ENCODE results near the gene KIF2A. TPM values are rescaled to one million over a fixed set of nuclear protein-coding genes. Genes with fewer than 3 reads are reported as not detected.

Gene KIF2A
- total RNA-seq, 3 donors from 2014 or later: 34.2 to 43.3 (median 41.8) TPM

DNA sequence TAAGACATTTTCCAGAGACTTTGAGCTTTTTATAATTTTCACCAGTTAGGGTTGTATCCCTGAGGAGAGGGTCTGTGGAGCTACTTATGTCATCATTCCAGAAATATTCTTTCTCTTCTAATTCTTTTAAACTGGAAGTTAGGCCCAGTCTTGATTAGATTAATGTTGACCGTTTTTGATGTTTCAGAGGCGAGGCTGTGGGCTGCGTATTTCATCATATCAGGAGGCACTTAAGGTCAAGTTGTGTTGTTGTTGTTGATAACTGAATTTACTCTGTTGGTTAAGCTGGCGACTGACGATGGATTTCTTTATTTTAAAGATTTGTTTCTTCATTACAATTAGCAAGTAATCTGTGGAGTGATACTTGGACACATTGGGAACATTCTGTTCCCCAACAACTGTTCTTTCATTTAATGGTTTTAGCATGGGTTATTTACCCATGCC is 126.6 kb downstream of the KIF2A start:
- ATAC-seq (no peak), DNase-seq (no peak)
- H3K4me1 ChIP-seq (ENCODE audit: low read depth): peaks cover 5% of the 10 kb centered on the region
- no peak overlapping the region for H3K4me3 ChIP-seq
- TF ChIP-seq, protein P1, sequence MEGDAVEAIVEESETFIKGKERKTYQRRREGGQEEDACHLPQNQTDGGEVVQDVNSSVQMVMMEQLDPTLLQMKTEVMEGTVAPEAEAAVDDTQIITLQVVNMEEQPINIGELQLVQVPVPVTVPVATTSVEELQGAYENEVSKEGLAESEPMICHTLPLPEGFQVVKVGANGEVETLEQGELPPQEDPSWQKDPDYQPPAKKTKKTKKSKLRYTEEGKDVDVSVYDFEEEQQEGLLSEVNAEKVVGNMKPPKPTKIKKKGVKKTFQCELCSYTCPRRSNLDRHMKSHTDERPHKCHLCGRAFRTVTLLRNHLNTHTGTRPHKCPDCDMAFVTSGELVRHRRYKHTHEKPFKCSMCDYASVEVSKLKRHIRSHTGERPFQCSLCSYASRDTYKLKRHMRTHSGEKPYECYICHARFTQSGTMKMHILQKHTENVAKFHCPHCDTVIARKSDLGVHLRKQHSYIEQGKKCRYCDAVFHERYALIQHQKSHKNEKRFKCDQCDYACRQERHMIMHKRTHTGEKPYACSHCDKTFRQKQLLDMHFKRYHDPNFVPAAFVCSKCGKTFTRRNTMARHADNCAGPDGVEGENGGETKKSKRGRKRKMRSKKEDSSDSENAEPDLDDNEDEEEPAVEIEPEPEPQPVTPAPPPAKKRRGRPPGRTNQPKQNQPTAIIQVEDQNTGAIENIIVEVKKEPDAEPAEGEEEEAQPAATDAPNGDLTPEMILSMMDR (IDR thresholded peaks at IDR 0.05): no peak
- no peaks in the 10 kb centered on the region for H3K9me3 ChIP-seq
- intact Hi-C loops (cut with DNase I, micrococcal nuclease): no loop called here
- no peaks in the 10 kb centered on the region for H3K36me3 ChIP-seq (ENCODE audit: low read depth)

Other genes with a start within 250 kb of the KIF2A start
- gene DIMT1, start 97.7 kb downstream of the KIF2A start, total RNA-seq: 10 to 100 TPM in 2 of 3 donors, 1 to 10 TPM in 1; 8.8 to 19.7 (median 14.6) TPM
- gene IPO11, start 106.6 kb downstream of the KIF2A start, total RNA-seq: 10 to 100 TPM; 17.6 to 21.9 (median 18.5) TPM